ENCODE data around the gene CRY1.
"Not testable (repeated sequence)": the region's sequence is repeated elsewhere in the genome, so short reads cannot be mapped to it uniquely, and the experiment has no call there.

- not testable (repeated sequence) for TF ChIP-seq USF1 (CRISPR knock-in tag; IDR thresholded peaks at IDR 0.05); IRF2 (CRISPR knock-in tag; IDR thresholded peaks at IDR 0.05; ENCODE audit: borderline replicate concordance, low read depth)
Measured at GRCh38 chr12:107108366-107108765, 15.0 kb upstream of the CRY1 start.

Measured in WTC11 (cell line).